DOHH2 (cell line): ENCODE measurements around the gene DYRK1B.

Experiments used
- EZH2phosphoT487 ChIP-seq: fragments of 200-600 bp; sonication (generic); IDR thresholded peaks from 2 replicates; pipeline ENCODE4 v1.6.1; 2017; ENCODE audit warnings: borderline replicate concordance, mild to moderate bottlenecking, antibody characterized with exemption, low read length, moderate library complexity, mixed read lengths
- TF ChIP-seq, protein P1 (sequence below): fragments of 200-600 bp; sonication (generic); IDR thresholded peaks from one replicate; pipeline ENCODE4 v1.5.1; 2014; ENCODE audit warnings: antibody characterized with exemption, mild to moderate bottlenecking, low read depth, low read length; ENCODE audit not compliant: poor library complexity, severe bottlenecking

DNA sequence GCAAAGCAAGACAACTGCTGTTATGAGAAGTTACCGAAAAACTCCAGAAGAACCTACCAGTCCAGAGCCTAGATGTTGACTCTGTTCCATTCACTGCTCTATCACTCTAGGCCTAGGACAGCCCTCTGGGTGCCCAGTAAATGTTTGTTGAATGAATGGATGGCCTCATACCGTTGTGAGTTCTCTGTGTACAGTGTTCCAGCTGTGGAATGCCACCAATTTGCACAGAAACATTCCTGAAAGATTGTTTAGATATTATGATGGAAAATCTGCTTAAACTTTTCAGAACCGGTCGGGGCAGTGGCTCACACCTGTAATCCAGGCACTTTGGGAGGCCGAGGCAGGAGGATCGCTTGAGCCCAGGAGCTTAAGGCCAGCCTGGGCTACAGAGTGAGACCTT, 13.6 kb upstream of the DYRK1B start:
- TF ChIP-seq, protein P1, sequence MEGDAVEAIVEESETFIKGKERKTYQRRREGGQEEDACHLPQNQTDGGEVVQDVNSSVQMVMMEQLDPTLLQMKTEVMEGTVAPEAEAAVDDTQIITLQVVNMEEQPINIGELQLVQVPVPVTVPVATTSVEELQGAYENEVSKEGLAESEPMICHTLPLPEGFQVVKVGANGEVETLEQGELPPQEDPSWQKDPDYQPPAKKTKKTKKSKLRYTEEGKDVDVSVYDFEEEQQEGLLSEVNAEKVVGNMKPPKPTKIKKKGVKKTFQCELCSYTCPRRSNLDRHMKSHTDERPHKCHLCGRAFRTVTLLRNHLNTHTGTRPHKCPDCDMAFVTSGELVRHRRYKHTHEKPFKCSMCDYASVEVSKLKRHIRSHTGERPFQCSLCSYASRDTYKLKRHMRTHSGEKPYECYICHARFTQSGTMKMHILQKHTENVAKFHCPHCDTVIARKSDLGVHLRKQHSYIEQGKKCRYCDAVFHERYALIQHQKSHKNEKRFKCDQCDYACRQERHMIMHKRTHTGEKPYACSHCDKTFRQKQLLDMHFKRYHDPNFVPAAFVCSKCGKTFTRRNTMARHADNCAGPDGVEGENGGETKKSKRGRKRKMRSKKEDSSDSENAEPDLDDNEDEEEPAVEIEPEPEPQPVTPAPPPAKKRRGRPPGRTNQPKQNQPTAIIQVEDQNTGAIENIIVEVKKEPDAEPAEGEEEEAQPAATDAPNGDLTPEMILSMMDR: no peak
- TF ChIP-seq EZH2phosphoT487: no peak
